Bronchial epithelial cell (primary cell): Measurements from ENCODE around the gene GJD3. TPM values are rescaled to one million over a fixed set of nuclear protein-coding genes. Genes with fewer than 3 reads are reported as not detected.

ENCODE experiments used
- DNase-seq: peaks from one replicate; pipeline ENCODE4 v3.0.0-alpha.2; 2010; ENCODE audit warnings: low read depth
- FAIRE-seq: peaks from 2 replicates; lab custom pipeline; 2011; peaks lifted over from hg19 to GRCh38; lab: Jason Lieb, UNC
- H3K27me3 ChIP-seq: 2 replicates; pipeline ENCODE4 v1.5.1; 2011; ENCODE audit warnings: low read length; ENCODE audit not compliant: control insufficient read depth, insufficient read depth
- H3K36me3 ChIP-seq: 2 replicates; pipeline ENCODE4 v1.5.1; 2011; ENCODE audit warnings: low read length; ENCODE audit not compliant: control insufficient read depth, insufficient read depth
- H3K4me3 ChIP-seq: 2 replicates; pipeline ENCODE4 v1.5.1; 2011; ENCODE audit warnings: mild to moderate bottlenecking, low read depth, low read length, control low read depth
- total RNA-seq: library from RNA; depleted of rRNA; stranded (reverse); fragments of >200 nt; gene quantifications from 2 replicates; pipeline ENCODE4 v1.2.1, GENCODE V29; 2014
- TF ChIP-seq, protein P1 (sequence below): IDR thresholded peaks from 2 replicates; pipeline ENCODE4 v1.5.1; 2011; ENCODE audit warnings: mild to moderate bottlenecking, moderate library complexity, low read length, control low read depth, inconsistent platforms; ENCODE audit not compliant: insufficient read depth, severe bottlenecking

Gene GJD3
- total RNA-seq, 1 donor from 2014 or later: 0.53 TPM

DNA sequence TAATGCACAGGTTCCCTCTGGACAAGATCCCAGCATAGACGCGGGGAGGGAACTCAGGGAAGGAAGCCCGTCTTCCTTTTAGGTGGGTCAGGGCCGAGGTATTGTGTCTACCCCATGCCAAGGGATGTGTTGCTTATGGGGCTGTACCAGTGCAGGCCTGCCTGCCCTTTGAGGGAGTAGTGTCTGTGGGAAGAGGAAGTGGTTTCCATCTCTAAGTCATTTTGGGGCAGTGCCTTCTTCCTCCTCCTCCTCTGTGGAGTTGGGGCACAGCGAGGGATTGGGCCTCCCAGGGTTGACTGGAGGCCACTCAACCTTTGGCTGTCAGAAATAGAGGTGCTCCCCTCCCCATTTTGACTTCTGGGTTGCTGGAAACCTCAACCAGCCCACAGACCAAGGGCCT lies 26.5 kb downstream of the GJD3 start:
- no peaks in the 10 kb centered on the region for H3K36me3 ChIP-seq
- no peaks in the 10 kb centered on the region for H3K27me3 ChIP-seq
- no peak overlapping the region for H3K4me3 ChIP-seq
- DNase-seq (no peak), FAIRE-seq (no peak)
- TF ChIP-seq, protein P1, sequence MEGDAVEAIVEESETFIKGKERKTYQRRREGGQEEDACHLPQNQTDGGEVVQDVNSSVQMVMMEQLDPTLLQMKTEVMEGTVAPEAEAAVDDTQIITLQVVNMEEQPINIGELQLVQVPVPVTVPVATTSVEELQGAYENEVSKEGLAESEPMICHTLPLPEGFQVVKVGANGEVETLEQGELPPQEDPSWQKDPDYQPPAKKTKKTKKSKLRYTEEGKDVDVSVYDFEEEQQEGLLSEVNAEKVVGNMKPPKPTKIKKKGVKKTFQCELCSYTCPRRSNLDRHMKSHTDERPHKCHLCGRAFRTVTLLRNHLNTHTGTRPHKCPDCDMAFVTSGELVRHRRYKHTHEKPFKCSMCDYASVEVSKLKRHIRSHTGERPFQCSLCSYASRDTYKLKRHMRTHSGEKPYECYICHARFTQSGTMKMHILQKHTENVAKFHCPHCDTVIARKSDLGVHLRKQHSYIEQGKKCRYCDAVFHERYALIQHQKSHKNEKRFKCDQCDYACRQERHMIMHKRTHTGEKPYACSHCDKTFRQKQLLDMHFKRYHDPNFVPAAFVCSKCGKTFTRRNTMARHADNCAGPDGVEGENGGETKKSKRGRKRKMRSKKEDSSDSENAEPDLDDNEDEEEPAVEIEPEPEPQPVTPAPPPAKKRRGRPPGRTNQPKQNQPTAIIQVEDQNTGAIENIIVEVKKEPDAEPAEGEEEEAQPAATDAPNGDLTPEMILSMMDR: no peak

DNA sequence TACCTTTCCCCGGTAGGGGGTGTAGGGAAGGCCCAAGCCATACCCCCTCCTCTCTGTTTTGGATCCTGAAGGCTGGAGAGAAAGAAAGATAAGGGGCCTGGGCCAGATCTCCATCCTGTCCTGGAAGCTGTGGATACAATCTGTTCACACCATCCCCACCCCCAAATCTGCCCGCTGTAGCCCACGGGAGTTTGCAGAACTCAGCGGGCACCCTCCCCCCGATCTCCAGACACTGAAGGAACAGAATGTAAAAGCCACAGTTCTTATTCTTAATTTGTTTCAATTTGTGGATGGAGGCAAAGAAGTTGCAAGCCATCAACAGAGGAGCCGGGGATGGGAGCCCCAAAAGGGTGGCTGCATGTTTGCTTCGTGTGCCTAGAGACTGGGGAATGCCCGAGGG lies 27.2 kb downstream of the GJD3 start:
- H3K4me3 ChIP-seq: no peak overlapping the region
- H3K36me3 ChIP-seq: no peaks in the 10 kb centered on the region
- TF ChIP-seq, protein P1: no peak
- FAIRE-seq (no peak), DNase-seq (no peak)
- H3K27me3 ChIP-seq: no peaks in the 10 kb centered on the region

DNA sequence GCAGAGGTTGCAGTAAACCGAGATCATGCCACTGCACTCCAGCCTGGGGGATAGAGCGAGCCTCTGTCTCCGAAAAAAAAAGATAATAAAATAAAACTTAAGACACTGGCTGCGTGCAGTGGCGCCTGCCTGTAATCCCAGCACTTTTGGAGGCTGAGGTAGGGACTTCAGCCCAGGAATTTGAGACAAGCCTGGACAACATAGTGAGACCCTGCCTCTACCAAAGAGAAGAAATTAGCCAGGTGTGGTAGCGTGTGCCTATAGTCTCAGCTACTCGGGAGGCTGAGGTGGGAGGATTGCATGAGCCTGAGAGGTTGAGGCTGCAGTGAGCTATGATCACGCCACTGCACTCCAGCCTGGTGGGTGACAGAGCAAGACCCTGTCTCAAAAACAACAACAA lies 28.9 kb downstream of the GJD3 start:
- peaks cover 10% of the 10 kb centered on the region for H3K36me3 ChIP-seq
- no peak for FAIRE-seq

DNA sequence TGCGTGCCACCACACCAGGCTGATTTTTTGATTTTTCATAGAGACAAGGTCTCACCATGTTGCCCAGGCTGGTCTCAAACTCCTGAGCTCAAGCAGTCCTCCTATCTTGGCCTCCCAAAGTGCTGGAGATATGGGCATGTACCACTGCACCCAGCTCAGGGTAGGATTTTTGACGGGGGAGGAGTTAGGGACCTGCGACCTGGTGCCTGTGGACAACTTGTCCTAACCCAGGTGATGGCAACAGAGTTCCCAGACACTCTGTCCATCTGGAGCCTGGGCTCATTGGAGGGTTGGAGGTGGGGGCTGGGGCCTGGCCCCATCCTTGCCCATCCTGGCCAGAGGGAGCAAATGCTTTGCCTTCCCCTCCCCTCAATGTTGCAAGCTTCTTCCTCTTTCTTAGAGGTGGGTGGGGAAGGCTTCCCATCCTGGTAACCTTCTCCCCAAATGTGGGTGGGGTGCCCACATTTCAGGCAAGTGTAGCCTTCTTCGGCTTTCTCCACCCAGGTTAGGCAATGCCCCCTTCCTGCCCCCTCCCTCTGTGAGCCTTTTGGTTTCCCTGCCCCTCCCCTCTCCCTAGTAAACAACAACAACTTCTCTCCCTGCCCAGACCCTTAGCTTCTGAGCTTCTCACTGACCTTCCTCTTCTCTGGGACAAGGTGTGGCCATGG lies 30.6 kb downstream of the GJD3 start:
- no peak for DNase-seq
- H3K27me3 ChIP-seq: no peaks in the 10 kb centered on the region
- TF ChIP-seq, protein P1: no peak
- no peak for FAIRE-seq
- H3K36me3 ChIP-seq: peaks cover 10% of the 10 kb centered on the region
- H3K4me3 ChIP-seq: no peak overlapping the region

More for the DNA sequence above, 28.9 kb downstream of the GJD3 start:
- H3K27me3 ChIP-seq: no peaks in the 10 kb centered on the region
- H3K4me3 ChIP-seq: no peak overlapping the region
- no peak for DNase-seq
- TF ChIP-seq, protein P1: no peak

DNA sequence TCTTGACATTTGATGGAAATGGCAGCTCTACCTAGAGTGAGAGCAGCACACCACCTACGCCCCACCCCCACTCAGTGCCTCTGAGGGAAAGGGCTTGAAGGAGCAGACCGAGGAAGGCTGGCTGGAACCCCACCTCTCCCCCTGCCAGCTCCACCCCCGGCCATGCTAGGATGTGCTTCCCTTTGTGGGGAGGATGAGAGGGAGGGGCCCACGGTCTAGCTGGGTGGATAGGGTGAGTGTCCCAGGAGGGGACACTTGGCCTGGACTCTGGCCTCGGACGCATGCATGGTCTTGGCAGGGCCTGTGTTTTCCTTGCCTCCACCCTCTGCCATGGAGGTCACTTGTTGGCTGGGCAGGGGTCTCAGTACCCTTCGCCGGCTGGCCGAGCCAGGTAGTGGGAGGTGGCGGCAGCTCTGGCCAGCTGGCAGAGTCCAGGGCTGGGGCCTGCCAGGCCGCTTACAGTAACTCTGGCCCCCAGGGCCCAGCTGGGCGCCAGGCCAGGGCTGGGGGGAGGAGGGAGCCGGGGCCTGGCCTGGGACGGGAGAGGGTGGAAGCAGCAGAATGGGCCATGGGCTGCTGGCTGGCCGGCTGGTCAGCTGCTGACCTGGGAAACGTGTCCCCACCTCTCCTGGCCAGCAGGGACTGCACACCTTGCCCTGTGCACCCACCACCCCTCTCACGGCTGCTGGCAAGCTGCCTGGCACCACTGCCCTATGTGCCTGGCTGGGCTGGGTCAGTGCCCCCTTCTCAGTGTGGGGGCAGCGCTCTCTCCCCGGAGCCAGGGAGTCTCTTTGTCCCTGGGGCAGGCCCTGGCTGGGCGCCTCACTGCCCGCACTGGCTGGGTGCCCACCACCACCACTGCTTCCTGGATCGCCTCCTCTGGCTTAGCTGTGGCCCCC lies 32.5 kb downstream of the GJD3 start:
- TF ChIP-seq, protein P1: no peak
- Histone ChIP-seq H3K27me3 (no peaks in the 10 kb centered on the region), H3K4me3 (no peak overlapping the region), H3K36me3 (peaks cover 10% of the 10 kb centered on the region)
- FAIRE-seq: no peak
- no peak for DNase-seq
